ENCODE data around the gene TMEM97.
A peak's percentile ranks its signal among the peaks of the same experiment; 100 is the strongest.

DNA sequence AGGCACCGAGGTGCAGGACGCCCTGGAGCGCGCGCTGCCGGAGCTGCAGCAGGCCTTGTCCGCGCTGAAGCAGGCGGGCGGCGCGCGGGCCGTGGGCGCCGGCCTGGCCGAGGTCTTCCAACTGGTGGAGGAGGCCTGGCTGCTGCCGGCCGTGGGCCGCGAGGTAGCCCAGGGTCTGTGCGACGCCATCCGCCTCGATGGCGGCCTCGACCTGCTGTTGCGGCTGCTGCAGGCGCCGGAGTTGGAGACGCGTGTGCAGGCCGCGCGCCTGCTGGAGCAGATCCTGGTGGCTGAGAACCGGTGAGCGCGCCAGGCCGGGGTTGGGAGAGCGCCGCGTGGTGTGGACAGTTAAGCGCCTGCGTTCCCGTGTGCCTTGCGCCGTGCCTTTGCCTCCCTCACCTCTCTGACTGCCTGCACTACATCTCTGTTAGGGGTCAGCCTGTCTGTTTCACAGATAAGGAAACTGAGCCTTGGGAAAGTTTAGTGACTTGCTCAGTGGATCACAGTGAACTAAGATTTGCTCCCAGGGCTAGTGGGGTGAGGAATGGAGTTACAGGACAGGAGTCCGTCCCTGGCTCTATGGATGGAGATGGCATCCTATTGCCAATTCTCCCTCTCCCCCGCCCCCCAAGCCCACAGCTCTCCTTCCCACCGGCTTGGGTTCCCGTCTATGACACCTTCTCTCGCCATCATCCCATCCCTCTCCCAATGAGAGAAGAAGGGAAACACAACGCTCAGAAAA lies 53.4 kb downstream of the TMEM97 start:
- TF ChIP-seq, protein P1, sequence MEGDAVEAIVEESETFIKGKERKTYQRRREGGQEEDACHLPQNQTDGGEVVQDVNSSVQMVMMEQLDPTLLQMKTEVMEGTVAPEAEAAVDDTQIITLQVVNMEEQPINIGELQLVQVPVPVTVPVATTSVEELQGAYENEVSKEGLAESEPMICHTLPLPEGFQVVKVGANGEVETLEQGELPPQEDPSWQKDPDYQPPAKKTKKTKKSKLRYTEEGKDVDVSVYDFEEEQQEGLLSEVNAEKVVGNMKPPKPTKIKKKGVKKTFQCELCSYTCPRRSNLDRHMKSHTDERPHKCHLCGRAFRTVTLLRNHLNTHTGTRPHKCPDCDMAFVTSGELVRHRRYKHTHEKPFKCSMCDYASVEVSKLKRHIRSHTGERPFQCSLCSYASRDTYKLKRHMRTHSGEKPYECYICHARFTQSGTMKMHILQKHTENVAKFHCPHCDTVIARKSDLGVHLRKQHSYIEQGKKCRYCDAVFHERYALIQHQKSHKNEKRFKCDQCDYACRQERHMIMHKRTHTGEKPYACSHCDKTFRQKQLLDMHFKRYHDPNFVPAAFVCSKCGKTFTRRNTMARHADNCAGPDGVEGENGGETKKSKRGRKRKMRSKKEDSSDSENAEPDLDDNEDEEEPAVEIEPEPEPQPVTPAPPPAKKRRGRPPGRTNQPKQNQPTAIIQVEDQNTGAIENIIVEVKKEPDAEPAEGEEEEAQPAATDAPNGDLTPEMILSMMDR (IDR thresholded peaks at IDR 0.05), result no peak
- TF ChIP-seq EZH2 (IDR thresholded peaks at IDR 0.05), result peak; percentile 65
